SK-N-SH (cell line): ENCODE measurements around the gene ZFHX3. TPM values are rescaled to one million over a fixed set of nuclear protein-coding genes. Genes with fewer than 3 reads are reported as not detected.

Experiments used
- CTCF ChIA-PET: fragments of 300-600, 350-600 bp; formaldehyde crosslinking; extraction: SDS; loops from one replicate; lab custom pipeline; 2021; lab: Yijun Ruan, JAX
- POLR2A ChIA-PET: fragments of 350-600 bp; sonication (Branson Sonifier 250); formaldehyde crosslinking; extraction: SDS; loops from one replicate; lab custom pipeline; 2020; ENCODE audit warnings: antibody characterized with exemption, inconsistent platforms; lab: Yijun Ruan, JAX
- DNase-seq: peaks from one replicate; pipeline ENCODE4 v3.0.0; 2012
- H2AFZ ChIP-seq: fragments of 200-600 bp; sonication (generic); 2 replicates; pipeline ENCODE4 v1.8.1; 2016; ENCODE audit warnings: antibody characterized with exemption, mild to moderate bottlenecking, low read depth
- H3F3A ChIP-seq: fragments of 200-600 bp; sonication (generic); replicated peaks from 2 replicates; pipeline ENCODE3; 2016; ENCODE audit warnings: antibody characterized with exemption, mild to moderate bottlenecking; ENCODE audit not compliant: insufficient read depth
- H3K27ac ChIP-seq, 2 experiments: fragments of 200-500 bp in 1 of 2; fragments of 200-600 bp in 1 of 2; sonication (Bioruptor generic) in 1 of 2; sonication (generic), shearing (Covaris generic) in 1 of 2; 2 replicates each; pipeline versions ENCODE4 v1.5.1 to v1.6.1; 2014 to 2016; ENCODE audit warnings: low read depth in 2 of 2, inconsistent platforms in 1 of 2, low read length in 1 of 2, mild to moderate bottlenecking in 1 of 2, mixed read lengths in 1 of 2
- H3K27me3 ChIP-seq: fragments of 200-600 bp; sonication (generic), shearing (Covaris generic); 2 replicates; pipeline ENCODE4 v1.6.1; 2016; ENCODE audit warnings: mixed run types; ENCODE audit not compliant: insufficient read depth
- H3K36me3 ChIP-seq, 2 experiments: fragments of 200-500 bp in 1 of 2; fragments of 200-600 bp in 1 of 2; sonication (Bioruptor generic) in 1 of 2; sonication (generic) in 1 of 2; replicated peaks in 1 of 2; 2 replicates each; pipeline versions ENCODE3 to v1.5.1; 2014 to 2016; ENCODE audit warnings: low read length in 1 of 2, mild to moderate bottlenecking in 1 of 2; ENCODE audit not compliant: insufficient read depth in 2 of 2, control insufficient read depth in 1 of 2
- H3K4me1 ChIP-seq, 2 experiments: fragments of 200-500 bp in 1 of 2; fragments of 200-600 bp in 1 of 2; sonication (Bioruptor generic) in 1 of 2; sonication (generic), shearing (Covaris generic) in 1 of 2; 2 replicates each; pipeline versions ENCODE4 v1.5.1 to v1.6.1; 2014 to 2016; ENCODE audit warnings: low read depth in 1 of 2, low read length in 1 of 2, mixed run types in 1 of 2; ENCODE audit not compliant: insufficient read depth in 2 of 2, control insufficient read depth in 1 of 2
- H3K4me2 ChIP-seq: fragments of 200-600 bp; sonication (generic), shearing (Covaris generic); 2 replicates; pipeline ENCODE4 v1.6.1; 2017; ENCODE audit warnings: mixed run types
- H3K4me3 ChIP-seq, 2 experiments: fragments of 200-500 bp in 1 of 2; fragments of 200-600 bp in 1 of 2; sonication (Bioruptor generic) in 1 of 2; sonication (generic), shearing (Covaris generic) in 1 of 2; 2 replicates each; pipeline versions ENCODE4 v1.5.1 to v1.8.1; 2014 to 2016; ENCODE audit warnings: low read depth in 2 of 2, inconsistent platforms in 1 of 2, low read length in 1 of 2, mild to moderate bottlenecking in 1 of 2, mixed read lengths in 1 of 2, moderate library complexity in 1 of 2
- H3K79me2 ChIP-seq: fragments of 200-600 bp; sonication (generic); 2 replicates; pipeline ENCODE4 v1.8.1; 2017; ENCODE audit warnings: mild to moderate bottlenecking; ENCODE audit not compliant: insufficient read depth
- H3K9ac ChIP-seq: fragments of 200-600 bp; sonication (generic); 2 replicates; pipeline ENCODE4 v1.6.1; 2017; ENCODE audit warnings: mixed run types
- H3K9me2 ChIP-seq: fragments of 200-600 bp; sonication (generic); 2 replicates; pipeline ENCODE4 v1.6.1; 2017; ENCODE audit warnings: mixed run types
- H3K9me3 ChIP-seq: fragments of 200-600 bp; sonication (generic); 2 replicates; pipeline ENCODE4 v1.6.1; 2017; ENCODE audit warnings: mixed run types, mild to moderate bottlenecking, moderate library complexity
- H4K20me1 ChIP-seq: fragments of 200-600 bp; sonication (generic); 2 replicates; pipeline ENCODE4 v1.6.1; 2017; ENCODE audit warnings: mild to moderate bottlenecking, mixed run types; ENCODE audit not compliant: insufficient read depth
- ELF1 ChIP-seq: IDR thresholded peaks from 2 replicates; pipeline ENCODE4 v1.4.0; 2012
- EZH2phosphoT487 ChIP-seq: fragments of 200-600 bp; sonication (generic); IDR thresholded peaks from 2 replicates; pipeline ENCODE4 v1.6.1; 2017; ENCODE audit warnings: low read depth, mixed run types, mild to moderate bottlenecking, antibody characterized with exemption, moderate library complexity, borderline replicate concordance
- FOSL2 ChIP-seq: IDR thresholded peaks from 2 replicates; pipeline ENCODE4 v1.4.0; 2012; ENCODE audit warnings: low read depth, mild to moderate bottlenecking, moderate library complexity, borderline replicate concordance
- FOXJ3 ChIP-seq: sonication (generic); formaldehyde crosslinking; IDR thresholded peaks from 2 replicates; pipeline ENCODE4 v1.5.1; 2020; ENCODE audit warnings: mild to moderate bottlenecking, missing genetic modification reagents
- FOXM1 ChIP-seq: IDR thresholded peaks from 2 replicates; pipeline ENCODE4 v1.4.0; 2012; ENCODE audit warnings: low read depth, mild to moderate bottlenecking
- MEF2A ChIP-seq: IDR thresholded peaks from 2 replicates; pipeline ENCODE4 v1.4.0; 2012; ENCODE audit warnings: low read depth, borderline replicate concordance
- MXI1 ChIP-seq: IDR thresholded peaks from 2 replicates; pipeline ENCODE4 v1.6.1; 2012; ENCODE audit warnings: mild to moderate bottlenecking, low read depth, low read length, improper control_type of control experiment
- NRF1 ChIP-seq: IDR thresholded peaks from 2 replicates; pipeline ENCODE4 v1.6.1; 2012; ENCODE audit warnings: low read depth, mild to moderate bottlenecking, low read length
- PBX3 ChIP-seq: IDR thresholded peaks from 2 replicates; pipeline ENCODE4; 2012
- POLR2AphosphoS5 ChIP-seq: IDR thresholded peaks from 2 replicates; pipeline ENCODE4 v1.6.1; 2012; ENCODE audit warnings: low read depth, low read length
- RAD21 ChIP-seq: IDR thresholded peaks from 2 replicates; pipeline ENCODE4 v1.6.1; 2012; ENCODE audit warnings: mild to moderate bottlenecking, low read length
- REST ChIP-seq: IDR thresholded peaks from 2 replicates; pipeline ENCODE4 v1.6.1; 2012; ENCODE audit warnings: mild to moderate bottlenecking, low read depth, low read length, moderate library complexity
- TAF1 ChIP-seq: IDR thresholded peaks from 2 replicates; pipeline ENCODE4 v1.6.1; 2012; ENCODE audit warnings: low read depth, mild to moderate bottlenecking, low read length, moderate library complexity, borderline replicate concordance
- TCF12 ChIP-seq: IDR thresholded peaks from 2 replicates; pipeline ENCODE4 v1.4.0; 2012
- TEAD4 ChIP-seq: IDR thresholded peaks from 2 replicates; pipeline ENCODE4 v1.4.0; 2012; ENCODE audit warnings: mild to moderate bottlenecking, borderline replicate concordance; ENCODE audit not compliant: insufficient read depth
- WGBS: methylation state at CpG from one replicate; pipeline ENCODE4 v1.1.6; 2017; ENCODE audit warnings: low lambda C conversion rate; 5-methylcytosine and 5-hydroxymethylcytosine counted together
- polyA plus RNA-seq, 3 experiments: library from polyadenylated mRNA; depleted of rRNA; stranded (reverse); fragments of >200 nt; gene quantifications; 2 replicates each; pipeline ENCODE4 v1.2.3, GENCODE V29; 2012
- TF ChIP-seq, protein P1 (sequence below): IDR thresholded peaks from 2 replicates; pipeline ENCODE4 v1.4.0; 2012; ENCODE audit warnings: low read depth
- TF ChIP-seq, protein P2 (sequence below): IDR thresholded peaks from 2 replicates; pipeline ENCODE4 v1.4.0; 2012; ENCODE audit warnings: low read depth, borderline replicate concordance
- TF ChIP-seq, protein P3 (sequence below): fragments of 200-600 bp; sonication (generic); IDR thresholded peaks from 2 replicates; pipeline ENCODE4 v1.6.1; 2017; ENCODE audit warnings: antibody characterized with exemption, mild to moderate bottlenecking, moderate library complexity

ZFHX3 gene
- polyA plus RNA-seq, 1 of the 3 experiments (the other 2 are of a cell fraction): 2.0 TPM

GRCh38 chr16:72809446-72809845 is 238.5 kb downstream of the ZFHX3 start:
- H3K9me3 ChIP-seq: no peaks in the 10 kb centered on the region
- peaks cover 28 to 33% of the 10 kb centered on the region in 2 experiments for H3K36me3 ChIP-seq
- POLR2A ChIA-PET: no interaction called here
- H3F3A ChIP-seq: no peaks in the 10 kb centered on the region
- TF ChIP-seq FOXJ3 (CRISPR knock-in tag) (no peak), TCF12 (no peak), POLR2AphosphoS5 (no peak), MXI1 (no peak), PBX3 (no peak), RAD21 (no peak), FOXM1 (no peak), TEAD4 (no peak), REST (no peak), EZH2phosphoT487 (no peak), ELF1 (no peak), NRF1 (no peak), MEF2A (no peak), FOSL2 (no peak), TAF1 (no peak)
- TF ChIP-seq, protein P1, sequence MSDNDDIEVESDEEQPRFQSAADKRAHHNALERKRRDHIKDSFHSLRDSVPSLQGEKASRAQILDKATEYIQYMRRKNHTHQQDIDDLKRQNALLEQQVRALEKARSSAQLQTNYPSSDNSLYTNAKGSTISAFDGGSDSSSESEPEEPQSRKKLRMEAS: no peak
- TF ChIP-seq, protein P2, sequence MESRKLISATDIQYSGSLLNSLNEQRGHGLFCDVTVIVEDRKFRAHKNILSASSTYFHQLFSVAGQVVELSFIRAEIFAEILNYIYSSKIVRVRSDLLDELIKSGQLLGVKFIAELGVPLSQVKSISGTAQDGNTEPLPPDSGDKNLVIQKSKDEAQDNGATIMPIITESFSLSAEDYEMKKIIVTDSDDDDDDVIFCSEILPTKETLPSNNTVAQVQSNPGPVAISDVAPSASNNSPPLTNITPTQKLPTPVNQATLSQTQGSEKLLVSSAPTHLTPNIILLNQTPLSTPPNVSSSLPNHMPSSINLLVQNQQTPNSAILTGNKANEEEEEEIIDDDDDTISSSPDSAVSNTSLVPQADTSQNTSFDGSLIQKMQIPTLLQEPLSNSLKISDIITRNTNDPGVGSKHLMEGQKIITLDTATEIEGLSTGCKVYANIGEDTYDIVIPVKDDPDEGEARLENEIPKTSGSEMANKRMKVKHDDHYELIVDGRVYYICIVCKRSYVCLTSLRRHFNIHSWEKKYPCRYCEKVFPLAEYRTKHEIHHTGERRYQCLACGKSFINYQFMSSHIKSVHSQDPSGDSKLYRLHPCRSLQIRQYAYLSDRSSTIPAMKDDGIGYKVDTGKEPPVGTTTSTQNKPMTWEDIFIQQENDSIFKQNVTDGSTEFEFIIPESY: no peak
- TF ChIP-seq, protein P3, sequence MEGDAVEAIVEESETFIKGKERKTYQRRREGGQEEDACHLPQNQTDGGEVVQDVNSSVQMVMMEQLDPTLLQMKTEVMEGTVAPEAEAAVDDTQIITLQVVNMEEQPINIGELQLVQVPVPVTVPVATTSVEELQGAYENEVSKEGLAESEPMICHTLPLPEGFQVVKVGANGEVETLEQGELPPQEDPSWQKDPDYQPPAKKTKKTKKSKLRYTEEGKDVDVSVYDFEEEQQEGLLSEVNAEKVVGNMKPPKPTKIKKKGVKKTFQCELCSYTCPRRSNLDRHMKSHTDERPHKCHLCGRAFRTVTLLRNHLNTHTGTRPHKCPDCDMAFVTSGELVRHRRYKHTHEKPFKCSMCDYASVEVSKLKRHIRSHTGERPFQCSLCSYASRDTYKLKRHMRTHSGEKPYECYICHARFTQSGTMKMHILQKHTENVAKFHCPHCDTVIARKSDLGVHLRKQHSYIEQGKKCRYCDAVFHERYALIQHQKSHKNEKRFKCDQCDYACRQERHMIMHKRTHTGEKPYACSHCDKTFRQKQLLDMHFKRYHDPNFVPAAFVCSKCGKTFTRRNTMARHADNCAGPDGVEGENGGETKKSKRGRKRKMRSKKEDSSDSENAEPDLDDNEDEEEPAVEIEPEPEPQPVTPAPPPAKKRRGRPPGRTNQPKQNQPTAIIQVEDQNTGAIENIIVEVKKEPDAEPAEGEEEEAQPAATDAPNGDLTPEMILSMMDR: no peak
- H4K20me1 ChIP-seq: no peaks in the 10 kb centered on the region
- H3K4me1 ChIP-seq: peaks cover 0 to 25% of the 10 kb centered on the region in 2 experiments; a peak in 2 of 4 replicates
- no peak for DNase-seq
- H3K4me2 ChIP-seq: no peak overlapping the region
- H3K79me2 ChIP-seq: no peaks in the 10 kb centered on the region
- H3K9ac ChIP-seq: no peak overlapping the region
- no peak overlapping the region for H2AFZ ChIP-seq
- 62% methylated on average over 4 of the region's 4 CpGs for WGBS
- H3K27me3 ChIP-seq: no peaks in the 10 kb centered on the region
- CTCF ChIA-PET: interaction anchor here (0.7 to 1.6 kb wide), 3 partner anchors 9 to 1122 kb away, joined by 3 to 4 read pairs (median 4); no protein-coding TSS in a partner anchor
- H3K4me3 ChIP-seq: no peak overlapping the region
- no peaks in the 10 kb centered on the region for H3K9me2 ChIP-seq
- H3K27ac ChIP-seq: peak overlapping the region in 1 of 2 experiments; percentile 96; a peak in 2 of 4 replicates
